ENCODE results near the gene TCEANC. TPM values are rescaled to one million over a fixed set of nuclear protein-coding genes. Genes with fewer than 3 reads are reported as not detected.
A peak's percentile ranks its signal among the peaks of the same experiment; 100 is the strongest.
"Not testable (repeated sequence)": the region's sequence is repeated elsewhere in the genome, so short reads cannot be mapped to it uniquely, and the experiment has no call there.

The TCEANC gene
- total RNA-seq, 1 experiment from 2014 or later, result 3.1 TPM

DNA sequence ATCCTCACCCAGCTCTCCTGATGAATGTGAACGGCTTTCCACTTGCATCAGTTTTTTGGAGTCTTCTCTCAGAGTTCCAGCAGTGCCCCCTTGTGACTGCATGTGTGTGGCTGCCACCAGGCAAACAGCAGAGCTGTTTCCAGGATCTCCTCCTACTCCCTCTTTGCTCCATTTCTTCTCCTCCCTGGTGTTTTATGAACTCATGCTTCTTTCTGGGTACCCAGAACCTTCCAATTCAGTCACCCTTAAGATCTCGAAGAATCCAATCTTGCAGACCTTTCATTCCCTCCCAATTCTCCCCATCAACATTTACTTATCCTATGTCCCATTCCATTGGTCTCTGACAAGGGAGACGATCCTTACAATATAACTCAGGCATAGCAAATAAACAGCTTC is 6.8 kb upstream of the TCEANC start:
- CTCF ChIA-PET, result interaction anchor here (0.6 to 2.9 kb wide), 8 partner anchors 12 to 700 kb away, joined by 3 to 38 read pairs (median 6); no protein-coding TSS in a partner anchor
- no peak for TF ChIP-seq EZH2 (IDR thresholded peaks at IDR 0.05; ENCODE audit: borderline replicate concordance, low read depth, low read length, poor library complexity, severe bottlenecking)
- TF ChIP-seq, protein P1, sequence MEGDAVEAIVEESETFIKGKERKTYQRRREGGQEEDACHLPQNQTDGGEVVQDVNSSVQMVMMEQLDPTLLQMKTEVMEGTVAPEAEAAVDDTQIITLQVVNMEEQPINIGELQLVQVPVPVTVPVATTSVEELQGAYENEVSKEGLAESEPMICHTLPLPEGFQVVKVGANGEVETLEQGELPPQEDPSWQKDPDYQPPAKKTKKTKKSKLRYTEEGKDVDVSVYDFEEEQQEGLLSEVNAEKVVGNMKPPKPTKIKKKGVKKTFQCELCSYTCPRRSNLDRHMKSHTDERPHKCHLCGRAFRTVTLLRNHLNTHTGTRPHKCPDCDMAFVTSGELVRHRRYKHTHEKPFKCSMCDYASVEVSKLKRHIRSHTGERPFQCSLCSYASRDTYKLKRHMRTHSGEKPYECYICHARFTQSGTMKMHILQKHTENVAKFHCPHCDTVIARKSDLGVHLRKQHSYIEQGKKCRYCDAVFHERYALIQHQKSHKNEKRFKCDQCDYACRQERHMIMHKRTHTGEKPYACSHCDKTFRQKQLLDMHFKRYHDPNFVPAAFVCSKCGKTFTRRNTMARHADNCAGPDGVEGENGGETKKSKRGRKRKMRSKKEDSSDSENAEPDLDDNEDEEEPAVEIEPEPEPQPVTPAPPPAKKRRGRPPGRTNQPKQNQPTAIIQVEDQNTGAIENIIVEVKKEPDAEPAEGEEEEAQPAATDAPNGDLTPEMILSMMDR (conservative IDR thresholded peaks at IDR 0.05; ENCODE audit: low read depth, low read length), result peak; percentile 81
- Histone ChIP-seq H3K4me3 (ENCODE audit: low read depth, low read length, poor library complexity, severe bottlenecking) (no peak overlapping the region), H3K27ac (ENCODE audit: low read depth, low read length, poor library complexity, severe bottlenecking) (no peak overlapping the region), H3K9me3 (ENCODE audit: low read depth, low read length, poor library complexity, severe bottlenecking) (no peaks in the 10 kb centered on the region), H3K36me3 (ENCODE audit: insufficient read depth, low read length, poor library complexity, severe bottlenecking) (no peaks in the 10 kb centered on the region), H3K4me1 (ENCODE audit: insufficient read depth, low read length, poor library complexity, severe bottlenecking) (peaks cover 4% of the 10 kb centered on the region), H3K27me3 (replicated peaks; ENCODE audit: insufficient read depth, low read depth, low read length, poor library complexity) (no peaks in the 10 kb centered on the region)
- peak; percentile 80 for DNase-seq (ENCODE audit: low spot score)
- intact Hi-C loops (cut with micrococcal nuclease; ENCODE audit: unreplicated experiment), result loop anchor here (1.0 to 10.0 kb wide), 3 partner anchors 131 to 671 kb away; partner anchors contain the start of gene TMSB4X
- POLR2A ChIA-PET (ENCODE audit: low non-redundant PET), result interaction anchor here (0.7 kb wide), 1 partner anchor 140 kb away, joined by 4 read pairs; no protein-coding TSS in a partner anchor
- BruUV-seq (replicated peaks), result no TSS peak

DNA sequence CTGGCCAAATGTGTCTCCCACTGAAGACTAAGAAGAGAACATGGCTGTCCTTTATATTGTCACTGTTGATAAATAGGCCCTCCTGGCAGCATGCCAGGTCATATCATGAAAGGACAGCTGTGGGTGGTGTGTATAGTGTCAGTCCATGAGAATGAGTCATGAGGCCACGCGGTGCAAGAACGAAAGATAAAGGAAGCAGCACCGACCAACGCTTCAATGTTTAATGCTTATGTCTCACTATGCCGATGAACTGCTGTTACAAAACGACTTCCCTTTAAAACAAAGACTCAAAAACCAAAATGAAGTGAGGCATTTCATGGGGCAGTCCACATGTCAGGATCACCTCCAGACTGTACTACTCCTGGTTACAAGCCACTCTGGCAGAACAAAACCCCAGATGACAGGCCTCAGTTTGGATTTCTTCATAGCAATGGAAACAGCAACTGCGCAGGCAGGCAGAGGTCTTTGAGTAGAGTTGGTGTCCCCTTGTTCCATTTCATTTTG is 5.2 kb upstream of the TCEANC start:
- Histone ChIP-seq H3K4me1 (ENCODE audit: insufficient read depth, low read length, poor library complexity, severe bottlenecking) (peaks cover 4% of the 10 kb centered on the region), H3K27me3 (replicated peaks; ENCODE audit: insufficient read depth, low read depth, low read length, poor library complexity) (no peaks in the 10 kb centered on the region), H3K36me3 (ENCODE audit: insufficient read depth, low read length, poor library complexity, severe bottlenecking) (no peaks in the 10 kb centered on the region), H3K9me3 (ENCODE audit: low read depth, low read length, poor library complexity, severe bottlenecking) (no peaks in the 10 kb centered on the region), H3K4me3 (ENCODE audit: low read depth, low read length, poor library complexity, severe bottlenecking) (no peak overlapping the region), H3K27ac (ENCODE audit: low read depth, low read length, poor library complexity, severe bottlenecking) (no peak overlapping the region)
- TF ChIP-seq EZH2 (IDR thresholded peaks at IDR 0.05; ENCODE audit: borderline replicate concordance, low read depth, low read length, poor library complexity, severe bottlenecking), result no peak
- TF ChIP-seq, protein P1 (conservative IDR thresholded peaks at IDR 0.05; ENCODE audit: low read depth, low read length), result no peak
- peak; percentile 80 for DNase-seq (ENCODE audit: low spot score)
- POLR2A ChIA-PET (ENCODE audit: low non-redundant PET), result no interaction called here
- CTCF ChIA-PET, result no interaction called here
- intact Hi-C loops (cut with micrococcal nuclease; ENCODE audit: unreplicated experiment), result loop anchor here (2.0 to 10.0 kb wide), 2 partner anchors 133 to 673 kb away; partner anchors contain the start of gene TMSB4X
- no TSS peak for BruUV-seq (replicated peaks)

DNA sequence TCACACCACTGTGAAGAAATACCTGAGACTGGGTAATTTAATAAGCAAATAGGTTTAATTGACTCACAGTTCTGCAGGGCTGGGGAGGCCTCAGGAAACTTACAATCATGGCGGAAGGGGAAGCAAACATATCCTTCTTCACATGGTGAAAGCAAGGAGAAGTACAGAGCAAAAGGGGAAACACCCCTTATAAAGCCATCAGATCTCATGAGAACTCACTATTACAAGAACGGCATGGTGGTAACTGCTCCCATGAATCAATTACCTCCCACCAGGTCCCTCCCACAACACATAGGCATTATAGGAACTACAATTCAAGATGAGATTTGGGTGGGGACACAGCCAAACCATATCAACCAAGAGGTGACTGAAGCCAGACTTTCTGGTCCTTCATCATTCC is 4.6 kb upstream of the TCEANC start:
- BruUV-seq (replicated peaks); H3K27ac ChIP-seq (ENCODE audit: low read depth, low read length, poor library complexity, severe bottlenecking); CTCF ChIA-PET; H3K36me3 ChIP-seq (ENCODE audit: insufficient read depth, low read length, poor library complexity, severe bottlenecking); POLR2A ChIA-PET (ENCODE audit: low non-redundant PET); H3K9me3 ChIP-seq (ENCODE audit: low read depth, low read length, poor library complexity, severe bottlenecking); H3K4me3 ChIP-seq (ENCODE audit: low read depth, low read length, poor library complexity, severe bottlenecking); H3K27me3 ChIP-seq (replicated peaks; ENCODE audit: insufficient read depth, low read depth, low read length, poor library complexity); DNase-seq (ENCODE audit: low spot score); H3K4me1 ChIP-seq (ENCODE audit: insufficient read depth, low read length, poor library complexity, severe bottlenecking): not testable (repeated sequence)
- intact Hi-C loops (cut with micrococcal nuclease; ENCODE audit: unreplicated experiment), result loop anchor here (10.0 kb wide), 1 partner anchor 674 kb away; the partner anchor contains the start of gene TMSB4X

DNA sequence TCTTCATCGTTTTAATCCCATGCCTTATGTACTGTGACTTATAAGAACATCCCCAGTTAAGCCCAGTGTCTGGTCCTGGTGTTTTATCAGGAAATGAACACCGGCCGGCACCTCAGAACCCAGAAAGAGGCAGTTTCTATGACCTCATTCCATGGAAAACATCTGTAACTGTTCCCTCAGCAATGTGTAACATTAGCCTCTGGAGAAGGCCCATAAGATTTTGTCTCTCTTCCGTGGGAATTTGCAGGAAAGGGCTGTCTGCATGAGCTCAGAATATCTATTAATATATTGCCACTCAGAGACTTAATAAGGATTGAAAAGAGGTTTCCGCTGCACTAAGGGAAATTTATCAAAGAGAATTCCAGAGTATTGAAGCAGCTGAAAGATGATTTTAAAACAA is 3.1 kb upstream of the TCEANC start:
- no TSS peak for BruUV-seq (replicated peaks)
- Histone ChIP-seq H3K4me3 (ENCODE audit: low read depth, low read length, poor library complexity, severe bottlenecking) (no peak overlapping the region), H3K27me3 (replicated peaks; ENCODE audit: insufficient read depth, low read depth, low read length, poor library complexity) (no peaks in the 10 kb centered on the region), H3K36me3 (ENCODE audit: insufficient read depth, low read length, poor library complexity, severe bottlenecking) (no peaks in the 10 kb centered on the region), H3K9me3 (ENCODE audit: low read depth, low read length, poor library complexity, severe bottlenecking) (no peaks in the 10 kb centered on the region), H3K27ac (ENCODE audit: low read depth, low read length, poor library complexity, severe bottlenecking) (no peak overlapping the region), H3K4me1 (ENCODE audit: insufficient read depth, low read length, poor library complexity, severe bottlenecking) (peaks cover 4% of the 10 kb centered on the region)
- CTCF ChIA-PET, result no interaction called here
- DNase-seq (ENCODE audit: low spot score), result no peak
- intact Hi-C loops (cut with micrococcal nuclease; ENCODE audit: unreplicated experiment), result loop anchor here (5.0 to 10.0 kb wide), 2 partner anchors 82 to 675 kb away; partner anchors contain the start of genes OFD1, TMSB4X and TRAPPC2
- POLR2A ChIA-PET (ENCODE audit: low non-redundant PET), result no interaction called here
- TF ChIP-seq EZH2 (IDR thresholded peaks at IDR 0.05; ENCODE audit: borderline replicate concordance, low read depth, low read length, poor library complexity, severe bottlenecking), result no peak
- TF ChIP-seq, protein P1 (conservative IDR thresholded peaks at IDR 0.05; ENCODE audit: low read depth, low read length), result no peak
